Erythroblast (primary cell): ENCODE data around the gene HSD17B3.

Experiments
- GATA1 ChIP-seq: IDR thresholded peaks from 2 replicates; pipeline ENCODE4 v1.6.1; 2011; ENCODE audit warnings: low read depth, mild to moderate bottlenecking, control low read depth, low read length, moderate library complexity
- POLR2A ChIP-seq: IDR thresholded peaks from 2 replicates; pipeline ENCODE4 v1.6.1; 2011; ENCODE audit warnings: mild to moderate bottlenecking, low read length

DNA sequence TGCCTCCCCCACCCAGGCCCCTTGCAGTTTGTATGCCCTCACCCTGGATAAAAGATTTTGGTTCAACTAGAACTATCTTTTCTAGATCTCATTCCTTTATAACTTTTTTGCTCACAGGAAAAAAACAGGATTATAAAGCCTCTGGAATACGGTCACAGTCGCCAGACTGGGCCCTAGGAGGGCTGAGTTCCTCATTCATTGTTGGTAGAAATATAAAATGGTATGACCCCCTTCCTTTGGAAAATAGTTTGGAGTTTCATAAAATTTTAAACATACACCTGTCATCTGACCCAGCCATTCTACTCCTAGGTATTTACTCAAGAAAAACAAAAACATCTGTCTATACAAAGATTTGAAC lies 82.1 kb downstream of the HSD17B3 start:
- TF ChIP-seq POLR2A (no peak), GATA1 (no peak)
